NCI-H460 (cell line): ENCODE results near the gene OR1E2. TPM values are rescaled to one million over a fixed set of nuclear protein-coding genes. Genes with fewer than 3 reads are reported as not detected.
"Not testable (repeated sequence)": the region's sequence is repeated elsewhere in the genome, so short reads cannot be mapped to it uniquely, and the experiment has no call there.

Source experiments
- DNase-seq: peaks from one replicate; pipeline ENCODE4 v3.0.0-alpha.2; 2016; ENCODE audit warnings: low read depth; ENCODE audit errors: extremely low read depth
- total RNA-seq: library from RNA; depleted of rRNA; stranded (reverse); fragments of >200 nt; shearing (Covaris generic); gene quantifications from 2 replicates; pipeline ENCODE4 v1.2.3, GENCODE V29; 2014; rRNA removed

Gene OR1E2
- total RNA-seq, 1 experiment from 2014 or later: not detected

DNA sequence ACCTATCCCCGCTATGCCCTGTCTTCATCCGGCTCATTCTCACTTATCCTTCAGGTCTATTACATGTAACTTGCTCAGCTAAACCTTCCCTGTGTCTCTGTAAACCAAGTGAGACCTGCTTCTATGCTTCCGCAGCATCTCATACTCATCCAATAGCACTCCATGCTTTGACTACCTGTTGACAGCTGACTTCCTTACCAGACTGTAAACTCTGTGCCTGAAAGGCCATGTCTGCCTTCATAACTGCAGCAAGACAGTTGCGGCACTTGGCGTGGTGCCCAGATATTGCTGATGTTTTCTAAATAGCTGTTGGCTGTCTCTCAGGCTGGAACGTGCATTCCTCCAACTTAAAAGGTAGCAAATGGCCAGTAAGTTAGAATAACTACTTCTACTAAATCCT, 33.6 kb downstream of the OR1E2 start:
- DNase-seq: no peak

- DNase-seq: no peak
Measured at GRCh38 chr17:3398310-3398709, 35.3 kb downstream of the OR1E2 start, which contains the start of gene OR1E1. TSS of gene OR1E1 (minus strand) at chr17:3398410. CDS start at chr17:3398410, 0 bp downstream.

GRCh38 chr17:3397801-3398200, 35.8 kb downstream of the OR1E2 start:
- not testable (repeated sequence) for DNase-seq

- DNase-seq: no peak
Measured at GRCh38 chr17:3389791-3390190, 43.9 kb downstream of the OR1E2 start.

DNA sequence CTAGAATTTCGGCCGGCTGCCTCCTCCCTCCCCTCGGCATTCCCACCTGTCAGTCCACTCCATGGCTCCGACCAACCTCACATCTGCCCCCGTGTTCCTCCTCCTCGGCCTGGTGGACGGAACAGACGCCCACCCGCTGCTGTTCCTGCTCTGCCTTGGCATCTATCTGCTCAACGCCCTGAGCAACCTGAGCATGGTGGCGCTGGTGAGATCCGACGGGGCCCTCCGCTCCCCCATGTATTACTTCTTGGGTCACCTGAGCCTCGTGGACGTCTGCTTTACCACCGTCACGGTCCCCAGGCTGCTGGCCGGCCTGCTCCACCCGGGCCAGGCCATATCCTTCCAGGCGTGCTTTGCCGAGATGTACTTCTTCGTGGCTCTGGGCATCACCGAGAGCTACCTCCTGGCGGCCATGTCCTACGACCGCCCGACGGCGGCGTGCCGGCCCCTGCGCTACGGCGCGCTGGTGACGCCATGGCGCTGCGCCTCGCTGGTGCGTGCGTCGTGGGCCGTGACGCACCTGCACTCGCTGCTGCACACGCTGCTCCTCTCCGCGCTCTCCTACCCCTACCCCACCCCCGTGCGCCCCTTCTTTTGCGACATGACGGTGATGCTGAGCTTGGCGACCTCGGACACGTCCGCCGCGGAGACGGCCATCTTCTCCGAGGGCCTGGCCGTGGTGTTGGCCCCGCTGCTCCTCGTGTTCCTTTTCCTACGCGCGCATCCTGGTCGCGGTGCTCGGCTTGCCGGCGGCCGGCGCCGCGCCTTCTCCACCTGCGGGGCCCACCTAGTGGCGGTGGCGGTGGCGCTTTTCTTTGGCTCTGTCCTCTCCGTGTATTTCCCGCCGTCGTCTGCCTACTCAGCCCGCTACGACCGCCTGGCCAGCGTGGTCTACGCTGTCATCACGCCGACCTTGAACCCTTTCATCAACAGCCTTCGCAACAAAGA, 47.5 kb downstream of the OR1E2 start, which contains the start of gene OR3A2:
Gene OR3A2, minus strand, starts transcription at position 440 of the 948 bp plus-strand sequence.
- DNase-seq: no peak

Other genes starting within 250 kb of the OR1E2 start
- not detected in 2 replicates for gene OR1A2, start 236.3 kb downstream of the OR1E2 start, total RNA-seq
- not detected in 2 replicates for gene OR1A1, start 226.2 kb downstream of the OR1E2 start, total RNA-seq
- not detected in 2 replicates for gene OR3A1, start 135.5 kb downstream of the OR1E2 start, total RNA-seq
- gene OR3A2, start 47.5 kb downstream of the OR1E2 start, total RNA-seq: not detected in 2 replicates
- gene OR1E1, start 35.4 kb downstream of the OR1E2 start, total RNA-seq: not detected in 2 replicates
- gene OR3A3, start 22.5 kb downstream of the OR1E2 start, total RNA-seq: not detected in 2 replicates
- gene SPATA22, start 38.0 kb upstream of the OR1E2 start, total RNA-seq: not detected in 2 replicates
- gene ASPA, start 42.2 kb upstream of the OR1E2 start, total RNA-seq: not detected in 2 replicates
- gene TRPV3, start 124.0 kb upstream of the OR1E2 start, total RNA-seq: 0.40 and 0.57 TPM in 2 replicates
- 1.6 and 1.9 TPM in 2 replicates for gene TRPV1, start 175.6 kb upstream of the OR1E2 start, total RNA-seq
- gene SHPK, start 202.4 kb upstream of the OR1E2 start, total RNA-seq: 8.8 and 9.7 TPM in 2 replicates
- gene CTNS, start 202.9 kb upstream of the OR1E2 start, total RNA-seq: 13.2 and 16.1 TPM in 2 replicates
- 52.0 and 64.6 TPM in 2 replicates for gene TAX1BP3, start 234.7 kb upstream of the OR1E2 start, total RNA-seq
- gene EMC6, start 235.0 kb upstream of the OR1E2 start, total RNA-seq: 53.1 and 61.6 TPM in 2 replicates